Dedifferentiated amniotic fluid mesenchymal stem cell (primary cell): ENCODE data around the gene XXYLT1.

Experiments used
- DNase-seq: peaks from one replicate; pipeline ENCODE4 v3.0.0-alpha.2; 2016; ENCODE audit errors: extremely low spot score

The XXYLT1 gene

GRCh38 chr3:195168009-195168762 lies 102.8 kb downstream of the XXYLT1 start:
- DNase-seq: no peak

GRCh38 chr3:195165790-195166189 lies 105.2 kb downstream of the XXYLT1 start:
- no peak for DNase-seq

DNA sequence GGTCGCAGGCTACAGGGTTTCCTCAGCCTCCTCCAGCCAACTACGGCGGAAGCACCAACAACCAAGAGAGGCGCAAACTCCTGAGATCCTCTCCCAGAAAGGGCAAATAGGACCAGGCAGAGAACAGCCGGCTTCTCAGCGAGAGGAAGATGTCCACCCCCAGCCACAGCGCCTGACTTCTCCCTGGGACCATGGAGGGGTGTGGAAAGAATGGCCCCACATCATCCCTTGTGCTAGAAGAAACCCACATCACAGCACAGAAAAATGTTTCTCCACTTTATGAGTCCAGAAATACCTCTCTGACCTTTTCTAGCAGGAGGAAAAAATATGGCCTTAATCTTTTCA lies 105.7 kb downstream of the XXYLT1 start:
- DNase-seq: no peak

DNA sequence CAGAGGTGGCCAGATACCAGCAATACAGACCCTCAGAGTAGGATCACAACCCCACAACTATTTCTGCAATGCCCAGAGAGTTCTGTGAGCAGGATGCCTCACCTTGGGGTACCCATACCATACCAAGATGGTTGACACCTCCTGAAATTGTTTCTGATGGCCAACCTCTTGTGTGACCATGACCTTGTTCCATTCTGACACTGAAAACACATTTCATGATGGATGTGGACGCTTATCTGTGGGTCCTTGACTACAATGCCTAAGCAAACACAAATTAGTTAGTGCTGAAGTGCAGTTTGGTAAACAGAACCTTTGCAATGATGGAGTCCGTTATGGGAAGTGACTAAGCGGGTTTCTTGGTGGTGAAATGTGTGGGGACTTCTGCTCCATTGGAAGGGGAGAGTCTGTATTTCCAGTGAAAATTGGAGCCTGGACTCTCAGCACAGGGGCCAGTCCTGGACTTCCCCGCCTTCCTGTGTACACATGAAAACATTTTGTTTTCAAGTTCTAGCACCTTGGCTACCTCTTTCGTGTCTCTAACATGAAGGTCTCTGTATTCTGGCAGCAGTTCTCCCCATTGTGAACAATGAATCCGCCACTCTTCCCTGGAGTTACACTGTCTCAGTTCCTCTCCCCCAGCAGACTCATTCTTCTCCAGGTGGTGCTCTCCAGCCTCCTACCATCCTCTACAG lies 106.2 kb downstream of the XXYLT1 start:
- DNase-seq: no peak

DNA sequence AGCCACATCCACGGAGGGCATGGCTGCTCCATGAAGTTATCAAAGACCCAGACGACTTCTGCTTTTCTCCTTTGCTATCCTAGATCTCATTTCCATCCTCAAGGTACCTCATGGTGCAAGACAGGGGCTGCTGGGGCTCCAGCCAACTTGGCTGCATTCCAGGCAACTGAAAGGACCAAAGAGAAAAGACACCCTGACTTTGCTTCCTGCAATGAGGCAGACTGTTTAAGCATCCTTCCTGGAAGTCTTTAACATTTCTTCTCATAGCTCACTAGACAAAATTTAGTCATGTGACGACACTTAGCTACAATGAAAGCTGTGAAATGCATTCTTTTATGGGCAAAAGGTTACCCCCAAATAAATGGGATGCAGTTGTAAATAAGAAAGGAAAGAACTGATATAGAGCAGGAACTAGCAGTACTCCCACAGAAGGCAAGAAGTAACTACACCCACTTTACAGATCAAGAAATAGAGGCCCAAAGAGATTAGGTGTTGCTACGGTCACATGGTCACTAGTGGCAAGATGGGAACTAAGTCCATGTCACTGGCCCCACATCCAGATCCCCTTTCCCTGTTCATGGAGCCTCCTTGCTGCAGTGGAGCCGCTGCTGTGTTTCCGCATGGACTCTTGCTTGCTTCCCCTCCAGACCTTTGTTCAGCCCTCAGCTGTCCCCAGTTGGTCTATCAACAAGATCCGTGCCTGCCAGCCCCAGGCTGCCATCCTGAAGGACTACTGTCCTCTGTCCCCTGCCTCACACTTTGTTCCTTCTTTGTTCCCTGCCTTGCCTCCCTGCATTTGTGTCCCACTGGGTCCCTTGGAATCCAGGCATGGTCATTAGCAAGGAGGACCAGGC lies 107.0 kb downstream of the XXYLT1 start:
- DNase-seq: no peak

DNA sequence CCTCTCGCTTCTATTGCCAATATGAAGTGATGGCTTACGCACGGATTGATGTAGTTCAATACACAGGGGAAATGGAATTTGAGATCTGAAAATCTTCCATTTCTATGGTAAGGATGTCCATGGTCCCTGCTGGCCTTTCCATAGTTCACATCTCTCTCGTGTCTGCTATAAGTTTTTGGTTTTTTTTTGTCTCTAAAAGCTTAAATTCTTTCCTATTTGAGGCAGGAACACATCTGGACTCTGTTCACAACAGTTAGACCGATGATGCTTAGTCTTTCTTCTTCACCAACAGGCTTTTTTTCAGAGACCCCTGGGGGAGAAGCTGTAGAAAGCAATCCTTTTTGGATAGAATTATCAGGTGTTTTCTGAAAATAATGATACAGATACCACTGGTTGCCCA lies 108.1 kb downstream of the XXYLT1 start:
- no peak for DNase-seq

DNA sequence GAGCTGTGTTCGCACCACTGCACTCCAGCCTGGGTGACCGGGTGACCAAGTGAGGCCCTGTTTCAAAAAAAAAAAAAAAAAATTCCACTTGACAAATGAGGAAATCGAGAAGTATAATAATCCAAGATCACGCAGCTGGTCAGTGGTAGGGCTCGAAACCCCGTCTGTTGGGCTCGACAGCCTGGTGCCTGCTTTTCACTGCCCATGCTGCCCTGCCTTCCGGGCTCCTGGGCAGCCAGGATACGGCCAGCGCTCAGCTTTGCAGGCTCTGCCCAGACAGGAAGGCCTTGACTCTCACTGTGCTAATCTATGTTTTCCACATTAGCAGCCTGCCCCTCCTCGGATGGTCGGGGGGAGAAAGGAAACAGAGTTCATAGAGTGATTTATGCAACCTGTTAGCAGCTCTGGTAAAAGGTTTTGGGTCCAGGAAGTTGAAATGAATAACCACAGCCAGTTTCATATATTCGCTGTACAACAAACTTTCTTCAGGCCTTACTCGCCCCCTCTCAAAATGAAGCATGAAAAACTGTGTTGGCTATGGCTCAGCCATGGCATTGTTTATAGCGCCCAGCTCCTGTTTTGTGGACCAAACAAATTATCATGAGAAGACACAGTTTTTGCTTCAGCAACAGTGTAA lies 108.8 kb downstream of the XXYLT1 start:
- no peak for DNase-seq

GRCh38 chr3:195160908-195161434 lies 110.0 kb downstream of the XXYLT1 start:
- DNase-seq: no peak

- peak; percentile 36 for DNase-seq
Observed at GRCh38 chr3:195160257-195160898, 110.6 kb downstream of the XXYLT1 start.

DNA sequence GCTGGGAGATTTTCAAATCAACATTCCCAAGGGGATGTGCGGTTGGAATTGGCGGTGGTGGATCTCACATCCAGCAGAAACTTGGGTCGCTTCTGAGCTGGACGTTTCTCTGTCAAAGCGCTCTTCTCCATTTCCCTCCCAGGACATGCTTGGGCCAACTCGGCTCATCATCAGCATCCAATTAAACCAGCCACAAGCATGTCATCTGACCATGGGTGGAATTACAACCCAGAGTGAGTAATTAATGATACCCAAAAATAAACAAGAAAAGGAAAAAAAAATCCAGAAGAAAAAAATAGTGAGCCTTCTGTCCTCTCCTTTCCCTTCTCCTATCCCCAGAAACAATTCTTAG lies 111.2 kb downstream of the XXYLT1 start:
- DNase-seq: no peak

DNA sequence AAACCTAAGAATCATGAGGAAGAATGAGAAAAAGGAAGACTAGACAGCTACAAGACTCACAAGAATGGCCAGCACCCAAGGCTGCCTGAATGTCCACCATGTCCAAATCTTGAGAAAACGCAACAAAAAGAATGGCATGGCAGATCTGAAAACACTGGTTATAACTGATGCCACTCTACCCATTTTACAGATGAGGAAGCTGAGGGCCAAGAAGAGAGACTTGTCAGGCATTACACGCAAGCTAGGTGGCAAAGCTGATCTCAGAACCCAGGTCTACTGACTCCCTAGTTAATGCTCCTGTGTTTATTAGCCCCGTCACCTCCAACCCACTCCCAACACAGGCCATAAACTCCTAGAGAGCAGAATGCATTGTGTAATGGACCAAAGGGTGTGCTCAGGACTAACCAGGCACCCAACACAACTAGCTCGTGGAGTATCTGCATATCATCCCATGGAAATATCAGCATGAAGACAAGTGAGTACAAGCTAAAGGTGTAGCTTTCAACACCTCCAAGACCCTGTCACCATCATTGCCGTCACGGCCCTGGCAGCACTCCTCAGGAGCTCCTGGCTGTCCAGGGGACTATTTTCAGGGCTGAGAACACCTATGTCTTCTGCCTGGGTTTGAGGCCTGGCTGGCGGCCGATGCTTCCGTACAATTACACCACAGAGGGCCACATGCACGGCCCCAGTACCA lies 111.7 kb downstream of the XXYLT1 start:
- no peak for DNase-seq

- DNase-seq: no peak
Observed at GRCh38 chr3:195156286-195156890, 114.6 kb downstream of the XXYLT1 start.

- no peak for DNase-seq
Observed at GRCh38 chr3:195155570-195156241, 115.3 kb downstream of the XXYLT1 start.

DNA sequence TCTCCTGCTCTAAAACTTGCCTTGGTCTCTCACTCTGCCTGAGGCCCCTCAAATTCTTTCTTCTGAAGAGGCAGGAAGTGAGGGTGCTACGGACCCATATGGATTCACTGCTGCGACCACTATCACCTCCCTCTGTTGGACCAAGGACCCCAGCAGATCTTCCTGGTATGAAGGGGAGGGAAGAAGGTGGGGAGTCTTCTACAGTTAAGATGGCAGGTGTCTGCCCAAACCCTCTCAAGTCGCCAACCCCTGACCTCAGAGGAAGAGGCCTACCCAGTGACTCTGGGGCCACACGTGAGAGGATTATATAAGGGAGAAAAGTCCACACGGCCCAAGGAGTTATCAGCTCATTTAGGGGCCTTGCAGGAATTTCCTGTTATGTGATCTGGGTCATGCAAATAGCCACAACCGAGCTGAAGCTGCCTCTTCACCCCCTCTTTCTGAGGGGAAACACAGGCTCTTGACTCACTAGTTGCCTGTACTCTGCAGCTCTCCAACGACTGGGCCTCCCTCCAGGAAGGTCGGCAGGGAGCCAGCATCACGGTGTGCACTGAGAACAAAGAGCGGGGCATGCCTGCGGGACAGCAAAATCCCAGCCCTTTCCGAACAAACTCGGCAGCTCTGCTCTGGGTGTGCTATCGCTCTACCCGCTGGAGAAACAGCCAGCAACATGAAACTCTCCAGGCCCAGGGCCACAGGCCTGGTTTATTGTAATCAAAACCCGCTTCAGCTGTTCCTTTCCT lies 116.0 kb downstream of the XXYLT1 start:
- peak; percentile 58 for DNase-seq

DNA sequence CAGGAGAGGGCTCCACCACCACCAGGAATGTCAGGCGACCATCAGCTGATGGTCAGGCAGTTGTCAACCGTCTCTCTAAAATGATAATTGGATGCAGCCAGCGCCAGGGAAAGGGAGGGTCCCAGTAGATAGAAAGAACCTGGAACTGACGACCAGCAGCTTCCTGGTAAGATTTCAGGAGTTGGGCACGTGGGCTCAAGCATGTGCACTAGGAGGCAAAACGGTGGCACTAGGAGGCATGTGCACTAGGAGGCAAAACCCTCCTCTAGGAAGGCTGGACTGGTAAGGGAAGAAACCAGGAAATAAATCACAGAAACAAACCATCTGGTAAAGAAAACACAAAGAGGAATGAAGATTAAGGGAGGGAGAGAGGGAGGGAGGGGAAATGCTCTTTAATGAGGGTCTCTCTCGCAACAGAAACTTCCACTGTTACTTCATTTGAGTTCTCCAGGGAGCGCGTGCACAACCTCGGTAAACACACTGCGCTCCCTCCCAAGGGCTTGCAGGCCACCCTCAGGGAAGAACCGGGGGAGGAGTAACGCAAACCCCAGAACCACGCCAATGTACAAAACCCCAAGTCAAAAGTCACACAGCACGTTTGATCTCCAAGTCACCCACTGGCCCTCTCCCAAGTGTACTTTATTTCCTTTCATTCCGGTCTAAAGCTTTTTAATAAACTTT lies 116.7 kb downstream of the XXYLT1 start:
- DNase-seq: no peak

- no peak for DNase-seq
Observed at GRCh38 chr3:195153653-195154052, 117.3 kb downstream of the XXYLT1 start.

GRCh38 chr3:195153130-195153529 lies 117.8 kb downstream of the XXYLT1 start:
- no peak for DNase-seq

DNA sequence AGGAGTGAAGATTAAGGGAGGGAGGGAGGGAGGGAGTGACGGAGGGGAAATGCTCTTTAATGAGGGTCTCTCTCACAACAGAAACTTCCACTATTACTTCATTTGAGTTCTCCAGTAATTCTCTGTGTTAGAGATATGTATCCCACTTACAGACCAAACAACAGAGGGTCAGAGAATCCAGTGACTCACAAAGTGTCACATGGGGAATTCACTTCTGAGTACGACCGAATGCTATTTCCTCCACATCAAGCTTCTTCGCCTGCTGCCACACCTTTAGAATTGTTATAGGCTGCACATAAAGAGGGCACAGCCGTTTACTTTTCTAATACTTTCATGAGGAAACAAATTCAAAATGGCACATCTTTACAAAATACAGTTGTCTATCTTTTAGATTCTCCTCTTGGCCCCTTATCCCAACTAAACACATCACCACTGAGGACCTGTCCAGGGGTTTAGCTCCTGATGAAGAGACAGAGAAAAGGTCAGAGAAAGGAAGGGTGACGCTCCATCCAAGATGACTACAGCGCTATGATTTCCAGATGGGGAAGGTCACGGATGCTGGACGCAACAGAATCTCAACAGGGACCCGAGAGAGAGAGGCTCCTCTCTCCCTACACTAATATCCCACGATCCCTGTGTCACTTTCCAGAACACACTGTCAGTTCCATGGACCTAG lies 119.0 kb downstream of the XXYLT1 start:
- peak; percentile 45 for DNase-seq
